Activated CD8-positive, alpha-beta memory T cell treated with anti-CD3 and anti-CD28 coated beads for 4 hours (primary cell): ENCODE data around the gene ATPAF1.

ENCODE experiments used
- DNase-seq, 2 donors: peaks; one replicate each; pipeline ENCODE4 v3.0.0-alpha.2; 2020; ENCODE audit warnings: low read depth in 2 of 2

ATPAF1 gene

GRCh38 chr1:46587069-46587468 lies 81.1 kb downstream of the ATPAF1 start:
- no peak for DNase-seq

GRCh38 chr1:46585312-46585938 lies 82.7 kb downstream of the ATPAF1 start:
- no peak for DNase-seq

GRCh38 chr1:46583494-46583893 lies 84.7 kb downstream of the ATPAF1 start:
- DNase-seq = no peak

- no peak for DNase-seq
Measured at GRCh38 chr1:46582972-46583371, 85.2 kb downstream of the ATPAF1 start.
